Measurements from ENCODE around the gene PRR16.

Gene PRR16

GRCh38 chr5:120628156-120628555, 164.1 kb downstream of the PRR16 start:
- no peak overlapping the region for H3K4me3 ChIP-seq (ENCODE audit: low read depth, low read length)
- ChIA-PET POLR2A (no interaction called here), CTCF (interaction anchor here (0.7 to 1.9 kb wide), 3 partner anchors 12 to 169 kb away, joined by 3 to 5 read pairs (median 3); no protein-coding TSS in a partner anchor)
- no peak for DNase-seq (ENCODE audit: low read depth, low spot score)
- no peak for TF ChIP-seq CTCF (IDR thresholded peaks at IDR 0.05; ENCODE audit: insufficient read depth, low read length, missing control alignments)

- H3K4me3 ChIP-seq (ENCODE audit: low read depth, low read length), result no peak overlapping the region
- TF ChIP-seq CTCF (IDR thresholded peaks at IDR 0.05; ENCODE audit: insufficient read depth, low read length, missing control alignments), result no peak
- ChIA-PET CTCF (no interaction called here), POLR2A (no interaction called here)
- DNase-seq (ENCODE audit: low read depth, low spot score), result no peak
Observed at GRCh38 chr5:120630550-120630949, 166.4 kb downstream of the PRR16 start.

- ChIA-PET POLR2A (no interaction called here), CTCF (no interaction called here)
- DNase-seq (ENCODE audit: low read depth, low spot score), result no peak
- no peak for TF ChIP-seq CTCF (IDR thresholded peaks at IDR 0.05; ENCODE audit: insufficient read depth, low read length, missing control alignments)
- no peak overlapping the region for H3K4me3 ChIP-seq (ENCODE audit: low read depth, low read length)
Observed at GRCh38 chr5:120631611-120632010, 167.5 kb downstream of the PRR16 start.

- no peak overlapping the region for H3K4me3 ChIP-seq (ENCODE audit: low read depth, low read length)
- ChIA-PET CTCF (no interaction called here), POLR2A (no interaction called here)
- TF ChIP-seq CTCF (IDR thresholded peaks at IDR 0.05; ENCODE audit: insufficient read depth, low read length, missing control alignments), result no peak
- no peak for DNase-seq (ENCODE audit: low read depth, low spot score)
Observed at GRCh38 chr5:120632430-120632829, 168.3 kb downstream of the PRR16 start.

GRCh38 chr5:120638449-120638848, 174.3 kb downstream of the PRR16 start:
- H3K4me3 ChIP-seq (ENCODE audit: low read depth, low read length), result no peak overlapping the region
- DNase-seq (ENCODE audit: low read depth, low spot score), result no peak
- ChIA-PET CTCF (no interaction called here), POLR2A (no interaction called here)
- no peak for TF ChIP-seq CTCF (IDR thresholded peaks at IDR 0.05; ENCODE audit: insufficient read depth, low read length, missing control alignments)

GRCh38 chr5:120640778-120641177, 176.7 kb downstream of the PRR16 start:
- ChIA-PET CTCF (no interaction called here), POLR2A (no interaction called here)
- no peak overlapping the region for H3K4me3 ChIP-seq (ENCODE audit: low read depth, low read length)
- no peak for TF ChIP-seq CTCF (IDR thresholded peaks at IDR 0.05; ENCODE audit: insufficient read depth, low read length, missing control alignments)
- no peak for DNase-seq (ENCODE audit: low read depth, low spot score)
